GM12892 (cell line): ENCODE measurements around the gene CACNA2D3.

Experiments used
- POLR2A ChIP-seq: IDR thresholded peaks from 2 replicates; pipeline ENCODE4 v1.6.1; 2011; ENCODE audit warnings: low read depth, low read length, control low read depth
- POLR2AphosphoS5 ChIP-seq: IDR thresholded peaks from 2 replicates; pipeline ENCODE4 v1.6.1; 2011; ENCODE audit warnings: low read depth, low read length, control low read depth
- TAF1 ChIP-seq: IDR thresholded peaks from 2 replicates; pipeline ENCODE4 v1.6.1; 2011; ENCODE audit warnings: low read depth, mild to moderate bottlenecking, control low read depth, low read length, borderline replicate concordance

DNA sequence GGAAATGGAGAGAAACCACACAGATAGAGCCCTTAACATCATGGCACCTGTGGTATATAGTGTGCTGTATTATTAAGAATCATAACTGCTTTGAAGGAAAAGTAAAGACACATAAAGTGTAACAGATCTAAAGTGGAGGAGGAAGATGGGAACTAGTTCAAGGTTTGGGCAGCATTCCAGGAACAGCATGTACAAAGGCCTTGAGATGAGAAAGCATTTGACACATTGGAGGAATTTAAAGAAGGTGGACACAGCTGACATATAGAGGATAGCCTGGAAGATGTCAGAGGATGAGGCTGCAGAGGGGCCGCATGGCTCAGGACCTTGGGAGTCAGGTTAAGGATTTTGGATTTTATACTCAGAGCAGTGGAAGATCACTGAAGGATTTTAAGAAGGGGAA, 766.5 kb downstream of the CACNA2D3 start:
- TF ChIP-seq POLR2A (no peak), POLR2AphosphoS5 (no peak), TAF1 (no peak)
